ENCODE measurements around the gene BCKDHA. TPM values are rescaled to one million over a fixed set of nuclear protein-coding genes. Genes with fewer than 3 reads are reported as not detected.
A peak's percentile ranks its signal among the peaks of the same experiment; 100 is the strongest.
"Not testable (repeated sequence)": the region's sequence is repeated elsewhere in the genome, so short reads cannot be mapped to it uniquely, and the experiment has no call there.

Gene BCKDHA
- total RNA-seq, 1 experiment from 2014 or later: 64.2 TPM

DNA sequence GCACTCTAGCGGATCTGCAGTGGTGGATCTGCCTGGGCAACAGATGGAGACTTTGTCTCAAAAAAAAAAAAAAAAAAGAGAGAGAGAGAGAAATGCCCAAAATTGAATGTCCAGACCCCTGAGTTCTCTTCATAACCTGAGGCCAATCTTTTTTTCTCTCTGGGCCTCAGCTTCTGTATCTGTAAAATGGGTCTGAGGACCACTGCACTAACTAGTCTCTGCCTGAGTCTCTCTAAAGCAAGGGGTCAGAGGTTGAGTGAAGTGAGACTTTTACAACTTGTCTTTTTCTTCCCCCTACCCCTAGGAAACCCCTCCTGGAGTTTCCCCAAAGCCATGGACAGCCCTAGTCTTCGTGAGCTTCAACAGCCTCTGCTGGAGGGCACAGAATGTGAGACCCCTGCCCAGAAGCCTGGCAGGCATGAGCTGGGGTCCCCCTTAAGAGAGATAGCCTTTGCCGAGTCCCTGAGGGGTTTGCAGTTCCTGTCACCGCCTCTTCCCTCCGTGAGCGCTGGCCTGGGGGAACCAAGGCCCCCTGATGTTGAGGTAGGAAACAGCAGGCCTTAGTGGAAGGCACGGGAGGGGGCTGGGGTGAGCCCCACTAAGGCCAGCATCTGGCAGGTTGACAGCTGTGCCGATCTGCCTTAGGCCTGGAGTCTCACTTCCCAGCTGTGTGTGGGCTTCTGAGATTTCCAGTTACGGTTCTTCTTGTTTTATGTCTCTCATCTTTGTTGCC lies 19.5 kb upstream of the BCKDHA start:
- H3K4me3 ChIP-seq: no peak overlapping the region
- H3K27me3 ChIP-seq: no peaks in the 10 kb centered on the region
- H3K9me3 ChIP-seq (replicated peaks): no peaks in the 10 kb centered on the region
- 0 out of 2 replicates have a peak, but pooled peaks cover 3% of the 10 kb centered on the region for H3K36me3 ChIP-seq
- H3K27ac ChIP-seq: peak overlapping the region; percentile 23; the same call in 1 of the 2 replicates
- peak; percentile 90 to 95 for DNase-seq
- peaks cover 23% of the 10 kb centered on the region for H3K4me1 ChIP-seq

DNA sequence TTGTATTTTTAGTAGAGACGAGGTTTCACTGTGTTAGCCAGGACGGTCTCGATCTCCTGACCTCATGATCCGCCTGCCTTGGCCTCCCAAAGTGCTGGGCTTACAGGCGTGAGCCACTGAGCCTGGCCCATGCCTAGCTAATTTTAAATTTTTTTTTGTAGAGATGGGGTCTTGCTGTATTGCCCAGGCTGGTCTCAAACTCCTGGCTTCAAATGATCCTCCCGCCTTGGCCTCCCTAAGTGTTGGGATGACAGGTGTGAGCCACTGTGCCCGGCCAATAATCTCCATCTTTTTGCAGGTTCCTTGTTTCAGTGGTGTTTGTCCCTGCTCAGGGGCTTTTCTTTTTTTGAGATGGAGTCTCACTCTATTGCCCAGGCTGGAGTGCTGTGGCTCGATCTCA lies 16.1 kb upstream of the BCKDHA start:
- not testable (repeated sequence) for H3K4me3 ChIP-seq; DNase-seq; H3K36me3 ChIP-seq; H3K27me3 ChIP-seq; H3K27ac ChIP-seq; H3K4me1 ChIP-seq; H3K9me3 ChIP-seq (replicated peaks)

DNA sequence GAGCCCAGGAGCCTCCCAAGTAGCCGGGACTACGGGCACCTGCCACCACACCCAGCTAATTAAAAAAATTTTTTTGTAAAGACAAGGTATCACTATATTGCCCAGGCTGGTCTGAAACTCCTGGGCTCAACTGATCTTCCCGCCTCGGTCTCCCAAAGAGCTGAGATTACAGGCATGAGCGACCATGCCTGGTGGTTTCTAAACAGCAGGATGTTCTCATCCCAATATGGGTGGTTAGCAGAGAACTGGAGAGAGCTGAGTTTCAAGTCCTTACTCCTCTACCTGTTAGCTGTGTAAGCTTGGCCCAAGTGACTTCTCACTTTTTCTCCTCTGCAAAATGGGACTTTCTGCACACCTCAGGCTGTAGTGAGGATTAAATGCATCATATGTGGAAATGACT lies 13.3 kb upstream of the BCKDHA start:
- H3K4me3 ChIP-seq: no peak overlapping the region

DNA sequence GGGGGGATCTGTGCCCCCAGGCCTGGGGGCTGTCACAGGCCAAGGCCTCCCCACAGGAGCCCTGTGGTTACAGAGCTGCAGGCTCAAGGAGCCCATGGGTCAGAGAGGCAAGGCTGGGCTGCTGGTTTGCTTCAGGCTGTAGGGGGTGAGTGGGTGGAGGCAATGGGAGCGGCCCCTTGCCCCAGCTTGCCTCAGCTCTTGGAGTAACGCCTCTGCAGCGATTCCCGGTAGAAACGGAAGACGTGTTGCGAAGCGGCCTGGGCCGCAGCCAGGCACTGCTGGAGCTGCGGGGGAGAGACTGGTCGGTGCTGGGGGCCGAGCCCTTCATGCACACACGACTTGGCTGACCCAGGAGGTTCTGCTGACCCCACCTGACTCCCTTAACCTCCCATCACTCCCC lies 11.2 kb upstream of the BCKDHA start:
- no peak for DNase-seq
- H3K36me3 ChIP-seq: peaks cover 32% of the 10 kb centered on the region
- no peaks in the 10 kb centered on the region for H3K9me3 ChIP-seq (replicated peaks)
- H3K4me3 ChIP-seq: no peak overlapping the region
- H3K27ac ChIP-seq: no peak overlapping the region
- no peaks in the 10 kb centered on the region for H3K4me1 ChIP-seq
- H3K27me3 ChIP-seq: no peaks in the 10 kb centered on the region

More for the DNA sequence above, 13.3 kb upstream of the BCKDHA start:
- peaks cover 11% of the 10 kb centered on the region for H3K36me3 ChIP-seq
- no peak overlapping the region for H3K27ac ChIP-seq
- no peaks in the 10 kb centered on the region for H3K4me1 ChIP-seq
- H3K27me3 ChIP-seq: no peaks in the 10 kb centered on the region
- no peaks in the 10 kb centered on the region for H3K9me3 ChIP-seq (replicated peaks)
- DNase-seq: no peak

GRCh38 chr19:41391618-41392017 lies 6.0 kb upstream of the BCKDHA start:
- H3K27ac ChIP-seq: no peak overlapping the region
- no peaks in the 10 kb centered on the region; the same call in 1 of the 2 replicates for H3K4me1 ChIP-seq
- H3K36me3 ChIP-seq: peaks cover 41% of the 10 kb centered on the region
- no peak for DNase-seq
- no peaks in the 10 kb centered on the region for H3K27me3 ChIP-seq
- no peak overlapping the region for H3K4me3 ChIP-seq
- H3K9me3 ChIP-seq (replicated peaks): no peaks in the 10 kb centered on the region

GRCh38 chr19:41392775-41393174 lies 4.8 kb upstream of the BCKDHA start:
- Histone ChIP-seq H3K9me3 (replicated peaks) (no peaks in the 10 kb centered on the region), H3K4me1 (no peaks in the 10 kb centered on the region; the same call in 1 of the 2 replicates), H3K36me3 (peaks cover 41% of the 10 kb centered on the region), H3K4me3 (no peak overlapping the region), H3K27ac (no peak overlapping the region), H3K27me3 (no peaks in the 10 kb centered on the region)
- DNase-seq: no peak

- Histone ChIP-seq H3K27me3 (no peaks in the 10 kb centered on the region), H3K9me3 (replicated peaks) (no peaks in the 10 kb centered on the region), H3K36me3 (peaks cover 22% of the 10 kb centered on the region), H3K27ac (no peak overlapping the region), H3K4me3 (no peak overlapping the region), H3K4me1 (peaks cover 7% of the 10 kb centered on the region; the same call in 1 of the 2 replicates)
- no peak for DNase-seq
Observed at GRCh38 chr19:41395355-41395754, 2.3 kb upstream of the BCKDHA start.

- Histone ChIP-seq H3K27me3 (no peaks in the 10 kb centered on the region), H3K9me3 (replicated peaks) (no peaks in the 10 kb centered on the region), H3K27ac (peak overlapping the region; percentile 97), H3K36me3 (0 out of 2 replicates have a peak, but pooled peaks cover 1% of the 10 kb centered on the region), H3K4me3 (peak overlapping the region; percentile 92), H3K4me1 (peaks cover 7% of the 10 kb centered on the region; the same call in 1 of the 2 replicates)
- DNase-seq: no peak
Observed at GRCh38 chr19:41398050-41398418, 416 bp downstream of the BCKDHA start.

GRCh38 chr19:41398598-41398997 lies 980 bp downstream of the BCKDHA start:
- DNase-seq: no peak
- Histone ChIP-seq H3K4me1 (peaks cover 7% of the 10 kb centered on the region; the same call in 1 of the 2 replicates), H3K9me3 (replicated peaks) (no peaks in the 10 kb centered on the region), H3K27ac (no peak overlapping the region), H3K27me3 (no peaks in the 10 kb centered on the region), H3K4me3 (peak overlapping the region; percentile 92), H3K36me3 (no peaks in the 10 kb centered on the region)

DNA sequence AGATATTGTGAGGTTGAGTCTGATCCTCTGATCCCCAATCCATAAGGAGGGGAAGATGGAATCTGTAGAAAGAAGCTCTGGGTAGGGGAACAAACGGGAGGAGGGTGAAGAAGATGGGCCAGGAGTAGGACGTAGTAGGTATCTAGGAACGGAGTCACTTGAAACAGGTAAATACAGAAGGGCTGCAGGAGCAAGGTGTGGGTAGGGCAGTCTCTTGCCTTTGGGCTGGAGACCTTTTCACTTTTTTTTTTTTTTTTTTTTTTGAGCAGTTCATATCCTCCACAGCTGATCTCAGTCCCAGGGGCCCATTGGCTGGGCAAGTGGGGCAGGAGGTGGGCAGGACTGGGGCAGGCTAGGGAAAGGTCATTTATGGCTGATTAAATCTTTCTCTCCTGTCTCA lies 1.5 kb downstream of the BCKDHA start:
- Histone ChIP-seq H3K36me3 (no peaks in the 10 kb centered on the region), H3K27me3 (no peaks in the 10 kb centered on the region), H3K4me3 (peak overlapping the region; percentile 92; the same call in 1 of the 2 replicates), H3K4me1 (peaks cover 7% of the 10 kb centered on the region; the same call in 1 of the 2 replicates), H3K27ac (no peak overlapping the region), H3K9me3 (replicated peaks) (no peaks in the 10 kb centered on the region)
- no peak for DNase-seq

GRCh38 chr19:41399525-41399924 lies 1.9 kb downstream of the BCKDHA start:
- Histone ChIP-seq H3K27me3 (no peaks in the 10 kb centered on the region), H3K36me3 (no peaks in the 10 kb centered on the region), H3K4me1 (peaks cover 7% of the 10 kb centered on the region; the same call in 1 of the 2 replicates), H3K9me3 (replicated peaks) (no peaks in the 10 kb centered on the region), H3K4me3 (no peak overlapping the region), H3K27ac (no peak overlapping the region)
- DNase-seq: no peak

DNA sequence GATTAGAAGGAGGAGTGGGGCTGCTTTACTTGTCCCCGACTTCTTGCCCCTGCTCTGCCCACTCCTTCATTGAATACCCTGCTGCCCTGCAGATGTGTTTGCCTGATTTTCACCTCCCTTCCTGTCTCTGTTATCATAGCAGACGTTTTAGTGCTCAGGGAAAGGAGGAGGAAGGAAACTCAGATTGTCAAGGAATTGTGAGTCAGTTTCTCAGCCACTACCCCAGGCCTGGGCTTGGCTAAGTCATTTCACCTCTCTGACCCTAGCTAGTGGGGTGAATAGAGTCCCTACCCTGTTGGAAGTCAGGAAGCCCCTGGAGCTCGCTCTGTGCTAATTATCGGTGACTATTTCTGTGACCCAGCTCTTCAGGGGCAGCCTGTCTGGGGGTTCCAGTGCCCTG lies 3.9 kb downstream of the BCKDHA start:
- no peak for DNase-seq
- H3K27ac ChIP-seq: no peak overlapping the region
- no peaks in the 10 kb centered on the region for H3K9me3 ChIP-seq (replicated peaks)
- no peaks in the 10 kb centered on the region for H3K36me3 ChIP-seq
- H3K27me3 ChIP-seq: no peaks in the 10 kb centered on the region
- peaks cover 7% of the 10 kb centered on the region; the same call in 1 of the 2 replicates for H3K4me1 ChIP-seq
- H3K4me3 ChIP-seq: no peak overlapping the region

DNA sequence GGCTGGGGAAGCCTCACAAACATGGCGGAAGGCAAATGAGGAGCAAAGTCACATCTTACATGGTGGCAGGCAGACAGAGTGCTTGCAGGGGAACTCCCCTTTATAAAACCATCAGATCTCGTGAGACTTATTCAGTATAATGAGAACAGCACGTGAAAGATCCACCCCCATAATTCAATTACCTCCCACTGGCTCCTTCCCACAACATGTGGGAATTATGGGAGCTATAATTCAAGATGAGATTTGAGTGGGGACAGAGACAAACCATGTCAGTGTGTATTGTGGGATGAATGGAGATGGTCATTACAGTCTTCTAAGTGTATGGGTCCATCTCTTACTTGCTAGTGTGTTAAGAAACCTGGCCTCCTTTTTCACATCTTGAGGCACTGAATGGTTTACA lies 4.4 kb downstream of the BCKDHA start:
- no peak overlapping the region for H3K4me3 ChIP-seq
- no peaks in the 10 kb centered on the region for H3K36me3 ChIP-seq
- no peak overlapping the region for H3K27ac ChIP-seq
- DNase-seq: no peak
- no peaks in the 10 kb centered on the region for H3K9me3 ChIP-seq (replicated peaks)
- peaks cover 7% of the 10 kb centered on the region; the same call in 1 of the 2 replicates for H3K4me1 ChIP-seq
- no peaks in the 10 kb centered on the region for H3K27me3 ChIP-seq

DNA sequence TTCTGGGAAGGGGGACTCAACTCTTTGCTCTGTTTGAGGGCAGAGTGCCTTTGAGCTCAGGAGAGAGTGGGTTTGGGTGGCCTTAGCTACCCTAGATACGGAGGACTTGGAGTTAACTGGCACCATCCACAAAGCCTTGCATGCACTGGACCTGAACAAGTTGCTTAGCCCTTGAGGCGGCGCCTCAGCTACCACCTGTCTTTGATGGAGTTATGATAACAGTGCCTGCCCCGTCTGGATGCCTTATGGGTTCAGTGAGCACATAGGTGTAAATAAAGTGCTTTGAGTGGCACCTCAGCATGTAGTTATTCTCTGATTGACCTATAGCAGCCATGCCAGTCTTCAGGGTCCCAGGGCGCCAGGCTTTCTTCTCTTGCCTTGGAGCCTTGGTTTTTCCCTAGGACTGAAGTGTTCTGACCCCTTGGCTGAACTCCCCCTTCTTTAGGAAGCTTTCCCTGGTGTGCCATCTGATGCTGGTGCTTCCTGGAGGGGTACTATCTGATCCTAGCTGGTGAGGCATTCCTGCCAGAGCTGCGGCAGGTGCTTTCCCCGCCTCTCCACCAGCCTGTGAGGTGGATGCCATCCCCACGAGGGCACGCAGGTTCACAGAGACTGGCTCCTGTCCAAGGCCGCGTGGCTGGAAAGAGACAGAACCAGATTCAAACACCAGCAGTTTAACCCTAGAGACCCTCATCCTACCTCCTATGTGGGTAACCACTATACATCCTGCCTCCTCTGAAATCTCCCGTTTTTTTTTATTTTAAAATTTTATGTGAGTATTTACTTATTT lies 5.8 kb downstream of the BCKDHA start:
- H3K4me1 ChIP-seq: peaks cover 6% of the 10 kb centered on the region; the same call in 1 of the 2 replicates
- no peak overlapping the region for H3K27ac ChIP-seq
- no peak for DNase-seq
- no peaks in the 10 kb centered on the region for H3K9me3 ChIP-seq (replicated peaks)
- no peaks in the 10 kb centered on the region for H3K27me3 ChIP-seq
- no peak overlapping the region for H3K4me3 ChIP-seq
- H3K36me3 ChIP-seq: no peaks in the 10 kb centered on the region

GRCh38 chr19:41405776-41406175 lies 8.2 kb downstream of the BCKDHA start:
- H3K36me3 ChIP-seq: no peaks in the 10 kb centered on the region
- H3K4me1 ChIP-seq: peaks cover 7% of the 10 kb centered on the region

More at GRCh38 chr19:41405776-41406175, 8.2 kb downstream of the BCKDHA start:
- no peak overlapping the region for H3K27ac ChIP-seq
- H3K27me3 ChIP-seq: no peaks in the 10 kb centered on the region
- no peak for DNase-seq
- no peaks in the 10 kb centered on the region for H3K9me3 ChIP-seq (replicated peaks)
- H3K4me3 ChIP-seq: no peak overlapping the region

Data from SJCRH30 (cell line).